Stimulated activated CD4-positive, alpha-beta T cell treated with anti-CD3 and anti-CD28 coated beads, TNF-alpha, amount 100 ng/mL, for 4 hours (primary cell): ENCODE data around the gene TRIM34.
"Not testable (repeated sequence)": the region's sequence is repeated elsewhere in the genome, so short reads cannot be mapped to it uniquely, and the experiment has no call there.

Experiments used
- DNase-seq, 3 experiments: peaks; one replicate each; pipeline ENCODE4 v3.0.0-alpha.2; 2020; ENCODE audit warnings: low read depth in 3 of 3

Gene TRIM34

GRCh38 chr11:5624489-5625279, at the start of gene TRIM34:
Gene TRIM34, plus strand, starts transcription at chr11:5625001. Its CDS starts 7,331 bp downstream, at chr11:5632332.
- DNase-seq = peak in 2 of 3 experiments; percentile 37 to 38

- DNase-seq = no peak
Measured at GRCh38 chr11:5575152-5575551, 49.6 kb upstream of the TRIM34 start.

GRCh38 chr11:5577101-5577500, 47.7 kb upstream of the TRIM34 start:
- no peak for DNase-seq

GRCh38 chr11:5580577-5580976, 44.2 kb upstream of the TRIM34 start, which contains the start of gene OR52B6:
Gene OR52B6, plus strand, starts transcription at chr11:5580877. Its CDS starts 0 bp downstream, at chr11:5580877.
- no peak for DNase-seq

- DNase-seq = no peak
Measured at GRCh38 chr11:5581014-5581413, 43.8 kb upstream of the TRIM34 start.

GRCh38 chr11:5584458-5584857, 40.3 kb upstream of the TRIM34 start:
- not testable (repeated sequence) for DNase-seq

GRCh38 chr11:5589906-5590305, 34.9 kb upstream of the TRIM34 start:
- DNase-seq = not testable (repeated sequence)

GRCh38 chr11:5591613-5592012, 33.2 kb upstream of the TRIM34 start:
- DNase-seq = no peak

GRCh38 chr11:5592615-5593014, 32.2 kb upstream of the TRIM34 start:
- DNase-seq = no peak

GRCh38 chr11:5593146-5593545, 31.7 kb upstream of the TRIM34 start:
- no peak for DNase-seq

GRCh38 chr11:5596607-5597201, 28.1 kb upstream of the TRIM34 start, which contains the start of gene TRIM6:
Gene TRIM6, plus strand, starts transcription at chr11:5596637. Its CDS starts 261 bp downstream, at chr11:5596898.
- DNase-seq = no peak

GRCh38 chr11:5597953-5598352, 26.8 kb upstream of the TRIM34 start:
- no peak for DNase-seq

- DNase-seq = peak; percentile 18 to 29 (median 20)
Measured at GRCh38 chr11:5600374-5600851, 24.4 kb upstream of the TRIM34 start.

- not testable (repeated sequence) for DNase-seq
Measured at GRCh38 chr11:5602791-5603190, 22.0 kb upstream of the TRIM34 start.

- DNase-seq = no peak
Measured at GRCh38 chr11:5603326-5603725, 21.5 kb upstream of the TRIM34 start.

- DNase-seq = no peak
Measured at GRCh38 chr11:5604896-5605295, 19.9 kb upstream of the TRIM34 start.

- DNase-seq = no peak
Measured at GRCh38 chr11:5605849-5606248, 19.0 kb upstream of the TRIM34 start.

- no peak for DNase-seq
Measured at GRCh38 chr11:5608808-5609207, 16.0 kb upstream of the TRIM34 start.

GRCh38 chr11:5610446-5610845, 14.4 kb upstream of the TRIM34 start:
- DNase-seq = no peak

GRCh38 chr11:5611627-5612026, 13.2 kb upstream of the TRIM34 start:
- DNase-seq = no peak

- DNase-seq = no peak
Measured at GRCh38 chr11:5618807-5619206, 6.0 kb upstream of the TRIM34 start.

GRCh38 chr11:5620651-5621521, 3.9 kb upstream of the TRIM34 start:
- DNase-seq = no peak
